HG02678 (cell line): ENCODE results near the gene LCLAT1.

Experiments used
- ATAC-seq: cut with Tn5 transposase; IDR thresholded peaks from one replicate; pipeline ENCODE4 v1.9.1; 2021; ENCODE audit warnings: mild to moderate bottlenecking, moderate library complexity; ENCODE audit not compliant: unreplicated experiment

The LCLAT1 gene

GRCh38 chr2:30689496-30690125, 242.6 kb downstream of the LCLAT1 start:
- no peak for ATAC-seq

- no peak for ATAC-seq
Observed at GRCh38 chr2:30690126-30690561, 243.1 kb downstream of the LCLAT1 start.

- no peak for ATAC-seq
Observed at GRCh38 chr2:30691091-30691947, 244.3 kb downstream of the LCLAT1 start.

- no peak for ATAC-seq
Observed at GRCh38 chr2:30691948-30692828, 245.1 kb downstream of the LCLAT1 start.

- no peak for ATAC-seq
Observed at GRCh38 chr2:30692829-30693275, 245.8 kb downstream of the LCLAT1 start.
